Ovary (tissue), 3 donors: ENCODE measurements around the gene VMP1.

Experiments used
- EP300 ChIP-seq: sonication (generic); formaldehyde crosslinking; IDR thresholded peaks from one replicate; pipeline ENCODE4 v1.6.1; 2017; ENCODE audit warnings: antibody characterized with exemption
- POLR2A ChIP-seq: fragments of 450-650 bp; IDR thresholded peaks from one replicate; pipeline ENCODE4 v1.6.1; 2017; ENCODE audit warnings: antibody characterized with exemption, mild to moderate bottlenecking, moderate library complexity
- TF ChIP-seq, protein P1 (sequence below), 3 donors: fragments of 450-650 bp in 2 of 3; fragments of 200-600 bp in 1 of 3; IDR thresholded peaks; one replicate each; pipeline versions ENCODE4 v1.5.1 to v1.8.0; 2016 to 2022; ENCODE audit warnings: antibody characterized with exemption in 3 of 3, mild to moderate bottlenecking in 1 of 3
- donor health status: DM: no; HTN: no; CAD: no.

DNA sequence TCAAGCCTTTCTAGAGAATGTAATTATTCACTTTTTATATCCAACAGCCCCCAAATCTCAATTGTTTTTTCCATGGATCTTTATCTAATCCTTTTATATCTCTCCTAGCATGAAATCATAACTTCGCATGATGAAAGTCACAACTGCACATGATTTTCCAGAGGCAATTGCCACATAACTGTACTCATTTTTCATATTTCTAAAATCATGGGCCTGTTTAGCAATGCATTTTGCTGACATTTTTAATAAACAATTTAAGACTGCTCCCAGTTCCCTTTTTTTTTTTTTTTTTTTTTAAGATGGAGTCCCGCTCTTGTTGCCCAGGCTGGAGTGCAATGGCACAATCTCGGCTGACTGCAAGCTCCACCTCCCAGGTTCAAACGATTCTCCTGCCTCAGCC, 83.5 kb downstream of the VMP1 start:
- TF ChIP-seq, protein P1, sequence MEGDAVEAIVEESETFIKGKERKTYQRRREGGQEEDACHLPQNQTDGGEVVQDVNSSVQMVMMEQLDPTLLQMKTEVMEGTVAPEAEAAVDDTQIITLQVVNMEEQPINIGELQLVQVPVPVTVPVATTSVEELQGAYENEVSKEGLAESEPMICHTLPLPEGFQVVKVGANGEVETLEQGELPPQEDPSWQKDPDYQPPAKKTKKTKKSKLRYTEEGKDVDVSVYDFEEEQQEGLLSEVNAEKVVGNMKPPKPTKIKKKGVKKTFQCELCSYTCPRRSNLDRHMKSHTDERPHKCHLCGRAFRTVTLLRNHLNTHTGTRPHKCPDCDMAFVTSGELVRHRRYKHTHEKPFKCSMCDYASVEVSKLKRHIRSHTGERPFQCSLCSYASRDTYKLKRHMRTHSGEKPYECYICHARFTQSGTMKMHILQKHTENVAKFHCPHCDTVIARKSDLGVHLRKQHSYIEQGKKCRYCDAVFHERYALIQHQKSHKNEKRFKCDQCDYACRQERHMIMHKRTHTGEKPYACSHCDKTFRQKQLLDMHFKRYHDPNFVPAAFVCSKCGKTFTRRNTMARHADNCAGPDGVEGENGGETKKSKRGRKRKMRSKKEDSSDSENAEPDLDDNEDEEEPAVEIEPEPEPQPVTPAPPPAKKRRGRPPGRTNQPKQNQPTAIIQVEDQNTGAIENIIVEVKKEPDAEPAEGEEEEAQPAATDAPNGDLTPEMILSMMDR (IDR thresholded peaks at IDR 0.05): no peak
- TF ChIP-seq POLR2A: no peak
- no peak for TF ChIP-seq EP300
